Measurements from ENCODE around the gene ERLEC1.
A peak's percentile ranks its signal among the peaks of the same experiment; 100 is the strongest.

Gene ERLEC1

DNA sequence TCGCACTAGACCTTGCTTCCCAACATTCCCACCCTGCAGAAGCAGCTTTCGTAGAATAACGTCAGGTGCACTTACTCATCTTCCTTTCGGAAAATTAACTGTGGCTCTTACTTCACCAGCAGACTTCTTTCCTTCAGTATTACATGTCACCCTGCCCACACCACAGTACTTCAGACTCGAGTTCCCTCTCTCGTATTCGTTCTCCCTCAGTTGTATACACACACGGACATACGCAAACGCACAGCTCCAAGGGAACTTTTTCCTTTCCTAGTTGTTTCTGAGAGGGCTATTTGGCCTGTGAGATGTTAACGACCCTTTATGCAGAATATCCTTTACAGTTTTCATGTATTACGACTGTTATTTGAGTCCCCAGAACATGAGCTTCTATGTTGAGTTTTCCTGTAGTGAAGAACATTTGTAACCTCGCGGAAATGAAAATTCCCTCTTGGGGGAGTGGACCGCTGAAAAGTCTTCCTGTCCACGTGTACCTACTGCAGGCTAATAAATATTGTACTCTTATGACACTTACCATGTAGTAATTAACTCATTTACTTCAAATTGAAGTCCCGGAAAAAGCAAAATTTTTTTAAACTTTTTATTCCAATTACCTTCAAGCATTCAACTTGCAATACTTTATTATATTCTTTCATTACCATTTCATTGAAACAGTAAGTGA lies 908 bp downstream of the ERLEC1 start:
- peaks cover 5% of the 10 kb centered on the region for H3K79me1 ChIP-seq (replicated peaks; ENCODE audit: low read length, poor library complexity, severe bottlenecking)
- H3K14ac ChIP-seq (ENCODE audit: low read length in 2 of 2) = no peak overlapping the region
- H3K4ac ChIP-seq (ENCODE audit: low read depth in 1 of 2, low read length in 2 of 2) = peak overlapping the region in 1 of 2 experiments; percentile 64
- H3K4me1 ChIP-seq (ENCODE audit: control insufficient read depth, insufficient read depth, low read depth, low read length) = peaks cover 8% of the 10 kb centered on the region
- H3K18ac ChIP-seq (ENCODE audit: low read depth in 1 of 2, low read length in 2 of 2) = peak overlapping the region in 1 of 2 experiments; percentile 8
- H4K8ac ChIP-seq (ENCODE audit: low read length) = peak overlapping the region; percentile 75
- H3K4me2 ChIP-seq (ENCODE audit: low read length, poor library complexity, severe bottlenecking) = peak overlapping the region; percentile 54
- no peak overlapping the region for H3K27ac ChIP-seq (ENCODE audit: low read length, poor library complexity, severe bottlenecking)
- H2AK5ac ChIP-seq (ENCODE audit: low read length, severe bottlenecking) = no peak overlapping the region
- WGBS = 20% methylated on average over 10 of the region's 17 CpGs
- H4K91ac ChIP-seq (ENCODE audit: low read length) = peak overlapping the region; percentile 43
- no peak overlapping the region for H3K23ac ChIP-seq (ENCODE audit: low read length in 2 of 2)
- peak overlapping the region; percentile 85 to 88 for H3K4me3 ChIP-seq (ENCODE audit: insufficient read depth in 1 of 2, low read depth in 1 of 2, low read length in 2 of 2)
- no peaks in the 10 kb centered on the region for H3K9me3 ChIP-seq (ENCODE audit: control insufficient read depth, low read length)
- no peaks in the 10 kb centered on the region for H3K36me3 ChIP-seq (ENCODE audit: control insufficient read depth in 1 of 2, insufficient read depth in 2 of 2, low read depth in 1 of 2, low read length in 2 of 2)
- no peak overlapping the region for H2BK15ac ChIP-seq (ENCODE audit: low read depth, poor library complexity, severe bottlenecking)
- no peak overlapping the region for H2BK5ac ChIP-seq (ENCODE audit: low read depth, low read length, poor library complexity, severe bottlenecking)
- no peaks in the 10 kb centered on the region for H3K27me3 ChIP-seq (ENCODE audit: control insufficient read depth in 1 of 2, insufficient read depth in 1 of 2, low read length in 2 of 2)
- peak overlapping the region; percentile 92 for H3K9ac ChIP-seq (ENCODE audit: low read length)
- H2BK12ac ChIP-seq (ENCODE audit: low read length in 2 of 2) = no peak overlapping the region
- DNase-seq = peak; percentile 78
- peak overlapping the region; percentile 2 for H2AFZ ChIP-seq (ENCODE audit: low read depth, low read length)
- H2BK120ac ChIP-seq (ENCODE audit: low read depth, low read length) = no peak overlapping the region

DNA sequence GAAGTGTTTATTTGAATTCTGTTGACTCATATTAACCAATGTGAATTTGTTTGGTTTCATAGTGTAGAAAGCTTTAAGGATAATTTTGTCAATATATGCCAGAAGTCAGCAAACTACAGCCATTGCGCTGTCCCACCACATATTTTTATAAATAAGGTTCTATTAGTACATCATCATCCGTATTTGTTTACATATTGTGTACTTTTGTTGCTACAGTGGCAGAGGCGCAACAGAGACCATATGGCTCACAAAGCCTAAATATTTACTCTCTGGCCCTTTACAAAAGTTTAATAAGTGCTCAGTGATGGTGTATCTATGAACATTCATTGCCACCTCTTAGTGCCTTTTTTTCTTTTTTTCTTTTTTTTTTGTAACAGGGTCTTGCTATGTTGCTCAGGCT lies 6.4 kb downstream of the ERLEC1 start:
- Histone ChIP-seq H4K91ac (ENCODE audit: low read length) (no peak overlapping the region), H3K27me3 (ENCODE audit: control insufficient read depth in 1 of 2, insufficient read depth in 1 of 2, low read length in 2 of 2) (no peaks in the 10 kb centered on the region), H3K4me3 (ENCODE audit: insufficient read depth in 1 of 2, low read depth in 1 of 2, low read length in 2 of 2) (no peak overlapping the region), H2BK15ac (ENCODE audit: low read depth, poor library complexity, severe bottlenecking) (no peak overlapping the region), H3K14ac (ENCODE audit: low read length in 2 of 2) (no peak overlapping the region), H2AFZ (ENCODE audit: low read depth, low read length) (no peak overlapping the region), H3K18ac (ENCODE audit: low read depth in 1 of 2, low read length in 2 of 2) (no peak overlapping the region), H3K4me2 (ENCODE audit: low read length, poor library complexity, severe bottlenecking) (no peak overlapping the region), H3K9me3 (ENCODE audit: control insufficient read depth, low read length) (no peaks in the 10 kb centered on the region), H3K9ac (ENCODE audit: low read length) (no peak overlapping the region), H3K79me1 (replicated peaks; ENCODE audit: low read length, poor library complexity, severe bottlenecking) (peaks cover 13% of the 10 kb centered on the region), H2AK5ac (ENCODE audit: low read length, severe bottlenecking) (no peak overlapping the region), H2BK5ac (ENCODE audit: low read depth, low read length, poor library complexity, severe bottlenecking) (no peak overlapping the region), H3K36me3 (ENCODE audit: control insufficient read depth in 1 of 2, insufficient read depth in 2 of 2, low read depth in 1 of 2, low read length in 2 of 2) (peaks cover 11 to 34% of the 10 kb centered on the region in 2 experiments), H3K4me1 (ENCODE audit: control insufficient read depth, insufficient read depth, low read depth, low read length) (peaks cover 2% of the 10 kb centered on the region), H2BK120ac (ENCODE audit: low read depth, low read length) (no peak overlapping the region), H4K8ac (ENCODE audit: low read length) (no peak overlapping the region), H3K23ac (ENCODE audit: low read length in 2 of 2) (no peak overlapping the region), H3K4ac (ENCODE audit: low read depth in 1 of 2, low read length in 2 of 2) (no peak overlapping the region), H3K27ac (ENCODE audit: low read length, poor library complexity, severe bottlenecking) (no peak overlapping the region), H2BK12ac (ENCODE audit: low read length in 2 of 2) (no peak overlapping the region)
- WGBS = 100% methylated on average over 1 of the region's 3 CpGs
- peak; percentile 75 for DNase-seq

GRCh38 chr2:53793821-53794220 lies 7.0 kb downstream of the ERLEC1 start:
- Histone ChIP-seq H4K91ac (ENCODE audit: low read length) (no peak overlapping the region), H3K4me1 (ENCODE audit: control insufficient read depth, insufficient read depth, low read depth, low read length) (no peaks in the 10 kb centered on the region), H2AFZ (ENCODE audit: low read depth, low read length) (no peak overlapping the region), H3K18ac (ENCODE audit: low read depth in 1 of 2, low read length in 2 of 2) (no peak overlapping the region), H3K36me3 (ENCODE audit: control insufficient read depth in 1 of 2, insufficient read depth in 2 of 2, low read depth in 1 of 2, low read length in 2 of 2) (peaks cover 13 to 39% of the 10 kb centered on the region in 2 experiments), H3K27ac (ENCODE audit: low read length, poor library complexity, severe bottlenecking) (no peak overlapping the region), H3K14ac (ENCODE audit: low read length in 2 of 2) (no peak overlapping the region), H3K27me3 (ENCODE audit: control insufficient read depth in 1 of 2, insufficient read depth in 1 of 2, low read length in 2 of 2) (no peaks in the 10 kb centered on the region), H3K9ac (ENCODE audit: low read length) (no peak overlapping the region), H2BK5ac (ENCODE audit: low read depth, low read length, poor library complexity, severe bottlenecking) (no peak overlapping the region), H3K9me3 (ENCODE audit: control insufficient read depth, low read length) (no peaks in the 10 kb centered on the region), H2BK12ac (ENCODE audit: low read length in 2 of 2) (no peak overlapping the region), H3K4me2 (ENCODE audit: low read length, poor library complexity, severe bottlenecking) (no peak overlapping the region), H3K4me3 (ENCODE audit: insufficient read depth in 1 of 2, low read depth in 1 of 2, low read length in 2 of 2) (no peak overlapping the region), H3K23ac (ENCODE audit: low read length in 2 of 2) (no peak overlapping the region), H2BK120ac (ENCODE audit: low read depth, low read length) (no peak overlapping the region), H3K4ac (ENCODE audit: low read depth in 1 of 2, low read length in 2 of 2) (no peak overlapping the region), H2AK5ac (ENCODE audit: low read length, severe bottlenecking) (no peak overlapping the region), H4K8ac (ENCODE audit: low read length) (no peak overlapping the region), H2BK15ac (ENCODE audit: low read depth, poor library complexity, severe bottlenecking) (no peak overlapping the region), H3K79me1 (replicated peaks; ENCODE audit: low read length, poor library complexity, severe bottlenecking) (peaks cover 14% of the 10 kb centered on the region)
- 86% methylated on average over 2 of the region's 3 CpGs for WGBS
- DNase-seq = no peak

GRCh38 chr2:53801547-53801946 lies 14.7 kb downstream of the ERLEC1 start:
- Histone ChIP-seq H3K4me2 (ENCODE audit: low read length, poor library complexity, severe bottlenecking) (no peak overlapping the region), H2BK120ac (ENCODE audit: low read depth, low read length) (no peak overlapping the region), H3K79me1 (replicated peaks; ENCODE audit: low read length, poor library complexity, severe bottlenecking) (peaks cover 12% of the 10 kb centered on the region), H3K27ac (ENCODE audit: low read length, poor library complexity, severe bottlenecking) (no peak overlapping the region), H3K4me3 (ENCODE audit: insufficient read depth in 1 of 2, low read depth in 1 of 2, low read length in 2 of 2) (no peak overlapping the region), H3K14ac (ENCODE audit: low read length in 2 of 2) (no peak overlapping the region), H3K36me3 (ENCODE audit: control insufficient read depth in 1 of 2, insufficient read depth in 2 of 2, low read depth in 1 of 2, low read length in 2 of 2) (peaks cover 18 to 95% of the 10 kb centered on the region in 2 experiments), H3K27me3 (ENCODE audit: control insufficient read depth in 1 of 2, insufficient read depth in 1 of 2, low read length in 2 of 2) (no peaks in the 10 kb centered on the region), H3K23ac (ENCODE audit: low read length in 2 of 2) (no peak overlapping the region), H2BK12ac (ENCODE audit: low read length in 2 of 2) (no peak overlapping the region), H3K4me1 (ENCODE audit: control insufficient read depth, insufficient read depth, low read depth, low read length) (no peaks in the 10 kb centered on the region), H3K9ac (ENCODE audit: low read length) (no peak overlapping the region), H4K91ac (ENCODE audit: low read length) (no peak overlapping the region), H3K4ac (ENCODE audit: low read depth in 1 of 2, low read length in 2 of 2) (no peak overlapping the region), H2BK5ac (ENCODE audit: low read depth, low read length, poor library complexity, severe bottlenecking) (no peak overlapping the region), H2BK15ac (ENCODE audit: low read depth, poor library complexity, severe bottlenecking) (no peak overlapping the region), H3K9me3 (ENCODE audit: control insufficient read depth, low read length) (no peaks in the 10 kb centered on the region), H3K18ac (ENCODE audit: low read depth in 1 of 2, low read length in 2 of 2) (no peak overlapping the region), H2AK5ac (ENCODE audit: low read length, severe bottlenecking) (no peak overlapping the region), H4K8ac (ENCODE audit: low read length) (no peak overlapping the region), H2AFZ (ENCODE audit: low read depth, low read length) (no peak overlapping the region)
- no peak for DNase-seq
